C4-2B (cell line): Measurements from ENCODE around the gene DCLK3.

Experiments
- ZFX ChIP-seq: fragments of 450-650 bp; IDR thresholded peaks from 2 replicates; pipeline ENCODE4 v1.6.1; 2017
- TF ChIP-seq, protein P1 (sequence below): fragments of 450-650 bp; conservative IDR thresholded peaks from 2 replicates; pipeline ENCODE4 v1.5.1; 2017; ENCODE audit warnings: mild to moderate bottlenecking

DNA sequence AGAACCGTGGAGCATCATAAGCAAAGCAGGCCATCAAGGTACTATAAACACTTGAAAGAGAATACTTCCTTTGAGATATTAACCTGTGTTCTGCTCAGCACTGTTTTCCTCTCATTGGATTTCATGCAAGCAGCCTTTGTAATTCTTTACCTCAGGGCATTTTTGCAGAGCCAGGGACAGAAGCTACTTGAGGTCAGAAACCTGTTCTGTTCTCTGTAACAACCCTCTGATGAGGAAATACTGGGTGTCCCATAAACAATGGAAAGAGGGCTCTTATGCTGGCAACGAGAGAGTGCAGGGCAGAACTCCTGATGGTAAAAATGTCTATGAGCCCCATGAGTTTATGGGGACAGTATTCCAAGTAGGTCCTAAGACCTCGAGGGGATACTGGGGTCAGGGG is 66.0 kb downstream of the DCLK3 start:
- TF ChIP-seq, protein P1, sequence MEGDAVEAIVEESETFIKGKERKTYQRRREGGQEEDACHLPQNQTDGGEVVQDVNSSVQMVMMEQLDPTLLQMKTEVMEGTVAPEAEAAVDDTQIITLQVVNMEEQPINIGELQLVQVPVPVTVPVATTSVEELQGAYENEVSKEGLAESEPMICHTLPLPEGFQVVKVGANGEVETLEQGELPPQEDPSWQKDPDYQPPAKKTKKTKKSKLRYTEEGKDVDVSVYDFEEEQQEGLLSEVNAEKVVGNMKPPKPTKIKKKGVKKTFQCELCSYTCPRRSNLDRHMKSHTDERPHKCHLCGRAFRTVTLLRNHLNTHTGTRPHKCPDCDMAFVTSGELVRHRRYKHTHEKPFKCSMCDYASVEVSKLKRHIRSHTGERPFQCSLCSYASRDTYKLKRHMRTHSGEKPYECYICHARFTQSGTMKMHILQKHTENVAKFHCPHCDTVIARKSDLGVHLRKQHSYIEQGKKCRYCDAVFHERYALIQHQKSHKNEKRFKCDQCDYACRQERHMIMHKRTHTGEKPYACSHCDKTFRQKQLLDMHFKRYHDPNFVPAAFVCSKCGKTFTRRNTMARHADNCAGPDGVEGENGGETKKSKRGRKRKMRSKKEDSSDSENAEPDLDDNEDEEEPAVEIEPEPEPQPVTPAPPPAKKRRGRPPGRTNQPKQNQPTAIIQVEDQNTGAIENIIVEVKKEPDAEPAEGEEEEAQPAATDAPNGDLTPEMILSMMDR, result no peak
- no peak for TF ChIP-seq ZFX
